IMR-90 (cell line): ENCODE data around the gene GCH1. TPM values are rescaled to one million over a fixed set of nuclear protein-coding genes. Genes with fewer than 3 reads are reported as not detected.

Source experiments
- ATAC-seq: fragments of 200-7000 bp; cut with Tn5 transposase; 2 replicates; pipeline ENCODE4 v1.9.1; 2020; ENCODE audit warnings: low read depth, mild to moderate bottlenecking, moderate library complexity
- BruUV-seq: library from RNA; stranded (reverse); fragments of 400-500 nt; replicated peaks from 2 replicates; lab custom pipeline; 2021; lab: Mats Ljungman, UMichigan
- CTCF ChIA-PET: fragments of 300-600 bp; formaldehyde crosslinking; extraction: SDS; loops from one replicate; lab custom pipeline; 2021; ENCODE audit warnings: antibody characterized with exemption; lab: Yijun Ruan, JAX
- POLR2A ChIA-PET: fragments of 300-600 bp; sonication (Branson Sonifier 250); formaldehyde crosslinking; loops from one replicate; lab custom pipeline; 2022; ENCODE audit warnings: antibody characterized with exemption; ENCODE audit not compliant: unreplicated experiment; lab: Charles Lee
- DNase-seq: peaks from one replicate; pipeline ENCODE4 v3.0.0; 2013
- H2AFZ ChIP-seq: replicated peaks from 2 replicates; pipeline ENCODE3; 2013; ENCODE audit warnings: low read length, mild to moderate bottlenecking; ENCODE audit not compliant: poor library complexity
- H2AK5ac ChIP-seq: 2 replicates; pipeline ENCODE4 v1.6.1; 2013; ENCODE audit warnings: low read depth, low read length, inconsistent platforms
- H2AK9ac ChIP-seq: replicated peaks from 2 replicates; pipeline ENCODE3; 2013; ENCODE audit warnings: mild to moderate bottlenecking, low read depth, low read length, moderate library complexity; ENCODE audit not compliant: poor library complexity
- H2BK120ac ChIP-seq: 2 replicates; pipeline ENCODE4 v1.6.1; 2013; ENCODE audit warnings: low read depth, low read length, inconsistent platforms
- H2BK15ac ChIP-seq: 3 replicates; pipeline ENCODE4 v1.6.1; 2013; ENCODE audit warnings: low read depth, low read length, inconsistent platforms
- H2BK20ac ChIP-seq: 2 replicates; pipeline ENCODE4 v1.6.1; 2013; ENCODE audit warnings: low read depth, mild to moderate bottlenecking, inconsistent platforms, low read length, moderate library complexity
- H2BK5ac ChIP-seq: 2 replicates; pipeline ENCODE4 v1.6.1; 2013; ENCODE audit warnings: mild to moderate bottlenecking, low read depth, low read length, inconsistent platforms; ENCODE audit not compliant: poor library complexity, severe bottlenecking
- H3K14ac ChIP-seq: replicated peaks from 2 replicates; pipeline ENCODE4 v1.6.1; 2013; ENCODE audit warnings: low read depth, low read length, inconsistent platforms
- H3K18ac ChIP-seq: 2 replicates; pipeline ENCODE4 v1.6.1; 2013; ENCODE audit warnings: low read depth, low read length, control low read depth
- H3K23ac ChIP-seq: 2 replicates; pipeline ENCODE4 v1.6.1; 2013; ENCODE audit warnings: low read depth, low read length, inconsistent platforms
- H3K27ac ChIP-seq: 2 replicates; pipeline ENCODE4 v1.5.1; 2013; ENCODE audit warnings: mild to moderate bottlenecking, control low read depth, low read length; ENCODE audit not compliant: insufficient read depth
- H3K27me3 ChIP-seq: 2 replicates; pipeline ENCODE4 v1.6.1; 2013; ENCODE audit warnings: low read length; ENCODE audit not compliant: control insufficient read depth, insufficient read depth
- H3K36me3 ChIP-seq: 2 replicates; pipeline ENCODE4 v1.6.1; 2013; ENCODE audit warnings: low read length, mixed read lengths; ENCODE audit not compliant: control insufficient read depth, insufficient read depth
- H3K4ac ChIP-seq: 2 replicates; pipeline ENCODE4 v1.6.1; 2013; ENCODE audit warnings: low read depth, low read length, inconsistent platforms
- H3K4me1 ChIP-seq: 2 replicates; pipeline ENCODE4 v1.6.1; 2013; ENCODE audit warnings: low read length, mixed read lengths; ENCODE audit not compliant: control insufficient read depth, insufficient read depth
- H3K4me2 ChIP-seq: 2 replicates; pipeline ENCODE4 v1.6.1; 2013; ENCODE audit warnings: low read depth, mild to moderate bottlenecking, control low read depth, low read length, moderate library complexity
- H3K4me3 ChIP-seq: 2 replicates; pipeline ENCODE4 v1.5.1; 2013; ENCODE audit warnings: low read depth, mild to moderate bottlenecking, control low read depth, low read length, moderate library complexity; ENCODE audit not compliant: insufficient read depth
- H3K56ac ChIP-seq: 2 replicates; pipeline ENCODE4 v1.6.1; 2013; ENCODE audit warnings: low read length, inconsistent platforms; ENCODE audit not compliant: insufficient read depth; ENCODE audit errors: extremely low read depth
- H3K79me1 ChIP-seq, 2 experiments: 2 replicates each; pipeline ENCODE4 v1.6.1; 2013; ENCODE audit warnings: low read length in 2 of 2, inconsistent platforms in 1 of 2, low read depth in 1 of 2
- H3K9ac ChIP-seq: 2 replicates; pipeline ENCODE4 v1.6.1; 2013; ENCODE audit warnings: low read depth, low read length, control low read depth
- H3K9me1 ChIP-seq: 2 replicates; pipeline ENCODE4 v1.6.1; 2013; ENCODE audit warnings: low read length, inconsistent platforms; ENCODE audit not compliant: insufficient read depth
- H3K9me3 ChIP-seq: 2 replicates; pipeline ENCODE4 v1.6.1; 2013; ENCODE audit warnings: low read length; ENCODE audit not compliant: control insufficient read depth, insufficient read depth
- H4K20me1 ChIP-seq: 2 replicates; pipeline ENCODE4 v1.6.1; 2013; ENCODE audit warnings: low read length, inconsistent platforms; ENCODE audit not compliant: insufficient read depth
- H4K5ac ChIP-seq: 2 replicates; pipeline ENCODE4 v1.6.1; 2013; ENCODE audit warnings: mild to moderate bottlenecking, low read depth, low read length, control low read depth
- H4K8ac ChIP-seq, 2 experiments: 2 replicates each; pipeline ENCODE4 v1.6.1; 2013; ENCODE audit warnings: low read depth in 2 of 2, low read length in 2 of 2, control low read depth in 1 of 2, inconsistent platforms in 1 of 2
- H4K91ac ChIP-seq: 2 replicates; pipeline ENCODE4 v1.6.1; 2013; ENCODE audit warnings: low read depth, low read length, inconsistent platforms; ENCODE audit not compliant: insufficient read depth
- BHLHE40 ChIP-seq: fragments of 150-350 bp; IDR thresholded peaks from 2 replicates; pipeline ENCODE4 v1.6.1; 2016; ENCODE audit warnings: mild to moderate bottlenecking, low read depth, low read length
- CEBPB ChIP-seq: IDR thresholded peaks from 2 replicates; pipeline ENCODE4 v1.6.1; 2012; ENCODE audit warnings: low read depth, low read length, improper control_type of control experiment
- CTCF ChIP-seq: conservative IDR thresholded peaks from 2 replicates; pipeline ENCODE4 v1.5.1; 2012; ENCODE audit warnings: mild to moderate bottlenecking, low read depth, low read length, improper control_type of control experiment
- MAZ ChIP-seq: IDR thresholded peaks from 2 replicates; pipeline ENCODE4 v1.6.1; 2012; ENCODE audit warnings: low read depth, mild to moderate bottlenecking, low read length, improper control_type of control experiment, moderate library complexity, borderline replicate concordance
- MXI1 ChIP-seq: IDR thresholded peaks from 2 replicates; pipeline ENCODE4 v1.6.1; 2012; ENCODE audit warnings: low read depth, mild to moderate bottlenecking, low read length, moderate library complexity, borderline replicate concordance
- POLR2A ChIP-seq: IDR thresholded peaks from 2 replicates; pipeline ENCODE4 v1.6.1; 2012; ENCODE audit warnings: mild to moderate bottlenecking, low read depth, low read length
- RAD21 ChIP-seq: IDR thresholded peaks from 2 replicates; pipeline ENCODE4 v1.6.1; 2012; ENCODE audit warnings: low read length, improper control_type of control experiment
- RCOR1 ChIP-seq: IDR thresholded peaks from 2 replicates; pipeline ENCODE4 v1.6.1; 2012; ENCODE audit warnings: mild to moderate bottlenecking, low read length, improper control_type of control experiment; ENCODE audit not compliant: insufficient replicate concordance
- SMC3 ChIP-seq: fragments of 150-350 bp; IDR thresholded peaks from 2 replicates; pipeline ENCODE4 v1.6.1; 2016; ENCODE audit warnings: low read depth, mild to moderate bottlenecking, antibody characterized with exemption, low read length, moderate library complexity
- WGBS, 2 experiments: methylation state at CpG; one replicate each; pipeline versions ENCODE4 v1.1.5 to v1.1.7; 2013; ENCODE audit warnings: missing lambda C conversion rate in 2 of 2; ENCODE audit not compliant: insufficient read length in 1 of 2; ENCODE audit errors: extremely low coverage in 2 of 2; 5-methylcytosine and 5-hydroxymethylcytosine counted together
- dilution Hi-C: fragments of 300-500 bp; cut with HindIII; formaldehyde crosslinking; loops from one replicate; pipeline ENCODE4 v1.14.3; 2018; ENCODE audit warnings: low sequenced_read_pairs; ENCODE audit not compliant: unreplicated experiment
- in situ Hi-C: fragments of 300-500 bp; cut with MboI; formaldehyde crosslinking; loops from 3 replicates; pipeline ENCODE4 v1.14.3; 2019; ENCODE audit warnings: low sequenced_read_pairs, inconsistent platforms, mixed read lengths
- intact Hi-C: fragments of 100-400 bp; cut with micrococcal nuclease; formaldehyde crosslinking; loops from 2 replicates; pipeline ENCODE4 v1.10.0; 2022
- polyA plus RNA-seq, 3 experiments: library from polyadenylated mRNA; depleted of rRNA; stranded (reverse); fragments of >200 nt; gene quantifications; 2 replicates each; pipeline ENCODE4 v1.2.3, GENCODE V29; 2012; ENCODE audit warnings: low replicate concordance in 1 of 3
- total RNA-seq: library from RNA; depleted of rRNA; stranded (reverse); fragments of >200 nt; gene quantifications from 2 replicates; pipeline ENCODE4 v1.2.3, GENCODE V29; 2012

GCH1 gene
- total and polyA plus RNA-seq, 2 of the 4 experiments (the other 2 are of a cell fraction): 0.54 to 0.74 TPM

- Histone ChIP-seq H4K8ac (no peak overlapping the region), H3K23ac (no peak overlapping the region), H3K4me2 (no peak overlapping the region), H2BK120ac (no peak overlapping the region), H4K20me1 (no peaks in the 10 kb centered on the region), H2BK20ac (no peak overlapping the region), H3K9ac (no peak overlapping the region), H3K9me3 (no peaks in the 10 kb centered on the region), H3K14ac (no peak overlapping the region), H3K36me3 (no peaks in the 10 kb centered on the region), H3K27me3 (peaks cover 2% of the 10 kb centered on the region), H3K4me3 (no peak overlapping the region), H3K18ac (no peak overlapping the region), H2BK15ac (no peak overlapping the region), H2AFZ (no peak overlapping the region), H2BK5ac (no peak overlapping the region), H2AK5ac (no peak overlapping the region), H4K5ac (no peak overlapping the region), H3K4ac (no peak overlapping the region), H2AK9ac (no peak overlapping the region), H3K79me1 (no peaks in the 10 kb centered on the region), H3K27ac (no peak overlapping the region), H4K91ac (no peak overlapping the region), H3K56ac (no peak overlapping the region), H3K9me1 (no peaks in the 10 kb centered on the region), H3K4me1 (no peaks in the 10 kb centered on the region)
- TF ChIP-seq SMC3 (no peak), BHLHE40 (no peak), MAZ (no peak), CEBPB (no peak), RAD21 (no peak), MXI1 (no peak), RCOR1 (no peak), CTCF (no peak), POLR2A (no peak)
- no CpG with 5 or more reads among the region's 4 CpGs for WGBS, 2 experiments
- no peak for ATAC-seq
- intact Hi-C loops: no loop called here
- DNase-seq: no peak
- POLR2A ChIA-PET: no interaction called here
- CTCF ChIA-PET: no interaction called here
- dilution Hi-C loops: no loop called here
- in situ Hi-C loops: no loop called here
- no TSS peak for BruUV-seq
These were observed 46.5 kb downstream of the GCH1 start for GRCh38 chr14:54856152-54856551.
